GM12801 (cell line): ENCODE measurements around the gene TPK1.

Experiments
- TF ChIP-seq, protein P1 (sequence below): IDR thresholded peaks from one replicate; pipeline ENCODE4 v1.5.1; 2011; ENCODE audit warnings: control low read depth; ENCODE audit not compliant: insufficient read length; ENCODE audit errors: extremely low read depth

Gene TPK1

DNA sequence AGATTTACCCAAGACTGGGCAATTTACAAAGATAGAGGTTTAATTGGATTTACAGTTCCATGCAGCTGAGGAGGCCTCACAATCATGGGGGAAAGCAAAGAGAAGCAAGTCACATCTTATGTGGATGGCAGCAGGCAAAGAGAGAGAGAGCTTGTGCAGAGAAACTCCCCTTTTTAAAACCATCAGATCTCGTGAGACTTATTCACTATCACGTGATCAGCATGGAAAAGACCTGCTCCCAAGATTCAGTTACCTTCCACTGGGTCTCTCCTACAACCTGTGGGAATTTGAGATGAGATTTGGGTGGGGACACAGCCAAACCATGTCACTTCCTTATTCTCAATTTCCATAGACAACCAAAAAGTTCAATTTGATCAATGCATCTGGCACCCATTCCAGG lies 407.4 kb downstream of the TPK1 start:
- TF ChIP-seq, protein P1, sequence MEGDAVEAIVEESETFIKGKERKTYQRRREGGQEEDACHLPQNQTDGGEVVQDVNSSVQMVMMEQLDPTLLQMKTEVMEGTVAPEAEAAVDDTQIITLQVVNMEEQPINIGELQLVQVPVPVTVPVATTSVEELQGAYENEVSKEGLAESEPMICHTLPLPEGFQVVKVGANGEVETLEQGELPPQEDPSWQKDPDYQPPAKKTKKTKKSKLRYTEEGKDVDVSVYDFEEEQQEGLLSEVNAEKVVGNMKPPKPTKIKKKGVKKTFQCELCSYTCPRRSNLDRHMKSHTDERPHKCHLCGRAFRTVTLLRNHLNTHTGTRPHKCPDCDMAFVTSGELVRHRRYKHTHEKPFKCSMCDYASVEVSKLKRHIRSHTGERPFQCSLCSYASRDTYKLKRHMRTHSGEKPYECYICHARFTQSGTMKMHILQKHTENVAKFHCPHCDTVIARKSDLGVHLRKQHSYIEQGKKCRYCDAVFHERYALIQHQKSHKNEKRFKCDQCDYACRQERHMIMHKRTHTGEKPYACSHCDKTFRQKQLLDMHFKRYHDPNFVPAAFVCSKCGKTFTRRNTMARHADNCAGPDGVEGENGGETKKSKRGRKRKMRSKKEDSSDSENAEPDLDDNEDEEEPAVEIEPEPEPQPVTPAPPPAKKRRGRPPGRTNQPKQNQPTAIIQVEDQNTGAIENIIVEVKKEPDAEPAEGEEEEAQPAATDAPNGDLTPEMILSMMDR = no peak

DNA sequence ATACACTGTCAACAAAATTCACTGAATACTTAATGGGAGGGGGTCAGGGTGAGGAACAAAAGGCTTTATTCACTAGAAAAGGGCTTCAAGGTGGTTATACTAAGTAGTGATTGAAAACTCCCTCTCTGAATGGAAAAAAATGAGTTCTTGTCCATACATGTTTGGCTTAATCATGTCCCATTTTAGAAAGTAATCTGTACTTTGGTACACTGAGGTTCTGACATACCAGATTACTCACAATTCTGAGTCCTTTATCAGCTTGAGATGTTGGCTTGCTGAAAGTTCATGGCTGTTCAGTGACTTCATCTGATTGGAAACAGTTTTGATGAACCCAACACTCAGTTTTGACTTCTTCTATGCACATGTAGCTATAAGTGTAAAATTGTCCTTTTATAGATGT lies 419.5 kb downstream of the TPK1 start:
- TF ChIP-seq, protein P1 = no peak

GRCh38 chr7:144415858-144416257 lies 420.0 kb downstream of the TPK1 start:
- TF ChIP-seq, protein P1 = no peak

DNA sequence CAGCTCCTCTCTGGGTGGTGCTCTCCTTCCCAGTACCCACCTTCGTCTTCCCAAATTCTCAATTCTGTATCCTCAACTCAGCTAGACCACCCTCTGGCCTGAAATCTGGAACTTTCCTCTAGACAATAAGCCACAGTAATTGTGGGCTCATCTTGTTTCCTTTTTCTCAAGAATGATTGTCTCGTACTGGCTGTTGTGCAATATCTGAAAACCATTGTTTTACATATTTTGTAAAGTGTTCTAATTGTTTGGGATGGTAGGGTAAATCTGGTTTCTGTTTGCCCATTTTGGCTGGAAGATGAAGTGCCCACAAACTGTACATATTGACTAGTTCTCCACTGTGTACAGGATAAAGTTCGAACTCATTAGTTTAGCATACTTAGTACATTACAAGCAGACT lies 421.0 kb downstream of the TPK1 start:
- TF ChIP-seq, protein P1 = no peak

DNA sequence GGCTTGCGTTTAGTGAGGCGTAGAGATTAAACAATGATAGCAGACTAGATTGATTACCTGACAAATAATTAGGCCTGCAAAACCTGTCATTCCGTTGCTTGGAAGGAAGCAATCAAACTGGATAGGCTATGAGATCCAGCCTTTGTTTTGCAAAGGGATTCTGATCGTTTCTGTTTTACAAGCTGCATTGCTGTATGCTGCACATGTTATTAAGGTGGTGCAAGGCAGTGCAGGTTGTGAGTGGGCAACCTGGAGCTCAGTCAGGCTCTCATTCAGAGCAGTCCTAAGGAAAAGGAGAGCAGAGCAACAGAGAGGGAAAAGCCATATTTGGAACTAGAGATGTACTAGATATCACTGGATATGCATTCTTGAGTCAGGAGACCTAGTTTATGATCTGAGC lies 425.4 kb downstream of the TPK1 start:
- TF ChIP-seq, protein P1 = no peak

DNA sequence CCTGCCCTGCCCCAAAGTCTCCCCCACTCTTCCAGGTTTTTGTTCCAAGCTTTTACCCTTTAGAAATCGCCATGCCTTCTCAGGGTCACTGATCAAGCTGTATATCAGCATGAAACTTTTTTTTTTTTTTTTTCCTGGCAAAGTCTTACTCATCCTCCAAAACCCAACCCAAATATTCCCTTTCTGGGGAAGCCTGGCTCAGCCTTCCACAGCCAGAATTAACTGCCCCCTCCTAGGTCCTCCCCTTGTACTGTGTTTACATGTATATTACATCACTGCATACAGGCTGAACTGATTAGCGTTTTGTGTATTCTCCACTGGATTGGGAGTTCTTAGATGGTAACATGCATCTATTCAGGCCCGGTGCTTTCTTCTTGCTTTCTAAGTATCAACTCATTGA lies 427.7 kb downstream of the TPK1 start:
- TF ChIP-seq, protein P1 = no peak

DNA sequence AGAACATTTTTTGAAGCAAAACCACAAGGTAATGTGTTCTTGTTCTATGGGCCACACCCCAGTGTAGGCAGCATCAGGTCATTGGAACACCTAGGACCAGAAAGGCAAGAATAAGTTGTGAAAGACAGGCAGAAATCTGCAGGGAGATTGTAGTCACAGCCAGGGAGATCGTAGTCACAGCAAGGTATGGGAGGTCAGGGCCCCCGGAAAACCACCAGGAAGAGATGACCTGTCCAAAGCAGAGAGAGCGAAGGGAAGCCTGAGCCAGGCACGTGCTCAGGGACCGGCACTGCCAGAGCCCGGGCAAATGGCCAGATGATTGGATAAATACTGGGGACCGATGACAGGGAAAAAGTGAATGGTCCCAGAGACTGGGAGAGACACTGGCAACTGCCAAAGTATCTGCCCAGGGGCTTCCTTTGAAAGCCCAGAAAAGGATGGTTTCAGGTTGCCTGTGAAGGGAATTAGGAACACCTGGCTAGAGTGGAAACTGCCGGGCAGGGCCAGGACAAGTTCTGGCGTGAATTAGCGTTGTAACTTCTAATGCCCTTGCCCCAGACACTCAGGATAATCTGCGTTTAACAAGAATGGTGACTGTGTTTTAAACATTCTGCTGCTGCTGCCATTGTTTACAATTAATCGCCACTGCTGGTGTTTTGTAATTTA lies 428.5 kb downstream of the TPK1 start:
- TF ChIP-seq, protein P1 = no peak
